ENCODE measurements around the gene WDR5.

GRCh38 chr9:134128727-134129679 is 6.9 kb upstream of the WDR5 start:
- TF ChIP-seq POLR2A (IDR thresholded peaks at IDR 0.05) = no peak
- no peak for TF ChIP-seq CTCF (IDR thresholded peaks at IDR 0.05)
- no peak for TF ChIP-seq POLR2AphosphoS5 (IDR thresholded peaks at IDR 0.05)

All from breast epithelium (tissue), 3 donors.